ENCODE results near the gene AOAH. TPM values are rescaled to one million over a fixed set of nuclear protein-coding genes. Genes with fewer than 3 reads are reported as not detected.

The AOAH gene
- total and polyA plus RNA-seq, 2 of the 13 experiments (the other 11 are each of a cell fraction or from before 2014, with no cell fraction given) = not detected

- Histone ChIP-seq H3K4me1 (ENCODE audit: insufficient read depth, low read length) (no peaks in the 10 kb centered on the region), H3K27ac (ENCODE audit: extremely low read length, insufficient read depth, low read length) (no peak overlapping the region), H3K79me2 (ENCODE audit: insufficient read depth, low read length) (no peaks in the 10 kb centered on the region), H3K9ac (ENCODE audit: insufficient read depth, low read depth, low read length) (no peak overlapping the region), H2AFZ (ENCODE audit: low read length) (no peak overlapping the region), H3K4me3 (replicated peaks in 1 of 3; ENCODE audit: insufficient read depth in 1 of 3, low read depth in 2 of 3, low read length in 3 of 3) (no peak overlapping the region), H3K4me2 (ENCODE audit: low read depth, low read length) (no peak overlapping the region), H3K36me3 (replicated peaks in 1 of 2; ENCODE audit: control insufficient read depth in 1 of 2, insufficient read depth in 2 of 2, low read length in 2 of 2) (no peaks in the 10 kb centered on the region), H3K27me3 (ENCODE audit: control insufficient read depth in 1 of 2, insufficient read depth in 2 of 2, low read length in 2 of 2) (0 out of 5 replicates have a peak, but pooled peaks cover 0 to 4% of the 10 kb centered on the region in 2 experiments), H4K20me1 (ENCODE audit: insufficient read depth, low read length) (no peaks in the 10 kb centered on the region), H3K9me3 (ENCODE audit: low read length) (no peaks in the 10 kb centered on the region)
- intact Hi-C loops (cut with micrococcal nuclease; ENCODE audit: unreplicated experiment) (no loop called here), in situ Hi-C loops (cut with HindIII; ENCODE audit: extremely low pct_ligation_motif_present, low pct_unique_long_range_greater_than_20kb) (no loop called here)
- POLR2A ChIA-PET = no interaction called here
- no peak for DNase-seq (ENCODE audit: low spot score)
- CTCF ChIA-PET (ENCODE audit: low intra/inter-chr PET ratio, low total read pairs) = no interaction called here
- ATAC-seq = no peak
- TF ChIP-seq PRPF4 (IDR thresholded peaks at IDR 0.05; ENCODE audit: low read depth, low read length, poor library complexity, severe bottlenecking) (no peak), ARNT2 (CRISPR knock-in tag; IDR thresholded peaks at IDR 0.05; ENCODE audit: low read depth) (no peak), ZFP41 (CRISPR knock-in tag; IDR thresholded peaks at IDR 0.05; ENCODE audit: borderline replicate concordance) (no peak), ZSCAN31 (CRISPR knock-in tag; IDR thresholded peaks at IDR 0.05; ENCODE audit: low read depth) (no peak), PHF5A (CRISPR knock-in tag; IDR thresholded peaks at IDR 0.05; ENCODE audit: low read depth, unreplicated experiment) (no peak), ZNF775 (CRISPR knock-in tag; IDR thresholded peaks at IDR 0.05; ENCODE audit: borderline replicate concordance) (no peak), SYNCRIP (IDR thresholded peaks at IDR 0.05; ENCODE audit: insufficient read depth, low read depth, low read length) (no peak), HDAC6 (IDR thresholded peaks at IDR 0.05; ENCODE audit: low read depth, low read length) (no peak)
- 62% methylated on average over 5 of the region's 5 CpGs for WGBS (ENCODE audit: low lambda C conversion rate)
- no TSS peak for BruUV-seq (replicated peaks)
- FAIRE-seq = no peak
These were observed 12.3 kb downstream of the AOAH start for GRCh38 chr7:36712015-36712414.

- H3K4me3 ChIP-seq (replicated peaks in 1 of 3; ENCODE audit: insufficient read depth in 1 of 3, low read depth in 2 of 3, low read length in 3 of 3) = no peak overlapping the region
- no peak overlapping the region for H2AFZ ChIP-seq (ENCODE audit: low read length)
- no peaks in the 10 kb centered on the region for H3K9me3 ChIP-seq (ENCODE audit: low read length)
- no peaks in the 10 kb centered on the region for H4K20me1 ChIP-seq (ENCODE audit: insufficient read depth, low read length)
- H3K4me1 ChIP-seq (ENCODE audit: insufficient read depth, low read length) = no peaks in the 10 kb centered on the region
- no peak for ATAC-seq
- in situ Hi-C loops (cut with HindIII; ENCODE audit: extremely low pct_ligation_motif_present, low pct_unique_long_range_greater_than_20kb) (no loop called here), intact Hi-C loops (cut with micrococcal nuclease; ENCODE audit: unreplicated experiment) (no loop called here)
- H3K79me2 ChIP-seq (ENCODE audit: insufficient read depth, low read length) = no peaks in the 10 kb centered on the region
- FAIRE-seq = no peak
- no peak overlapping the region for H3K27ac ChIP-seq (ENCODE audit: extremely low read length, insufficient read depth, low read length)
- H3K36me3 ChIP-seq (replicated peaks in 1 of 2; ENCODE audit: control insufficient read depth in 1 of 2, insufficient read depth in 2 of 2, low read length in 2 of 2) = no peaks in the 10 kb centered on the region
- H3K27me3 ChIP-seq (ENCODE audit: control insufficient read depth in 1 of 2, insufficient read depth in 2 of 2, low read length in 2 of 2) = 0 out of 5 replicates have a peak, but pooled peaks cover 0 to 4% of the 10 kb centered on the region in 2 experiments
- ChIA-PET POLR2A (no interaction called here), CTCF (ENCODE audit: low intra/inter-chr PET ratio, low total read pairs) (no interaction called here)
- no peak overlapping the region for H3K4me2 ChIP-seq (ENCODE audit: low read depth, low read length)
- BruUV-seq (replicated peaks) = no TSS peak
- no peak overlapping the region for H3K9ac ChIP-seq (ENCODE audit: insufficient read depth, low read depth, low read length)
- WGBS (ENCODE audit: low lambda C conversion rate) = 0% methylated on average over 1 of the region's 1 CpG
- no peak for DNase-seq (ENCODE audit: low spot score)
- TF ChIP-seq CENPT (CRISPR knock-in tag; IDR thresholded peaks at IDR 0.05; ENCODE audit: low read depth) (no peak), ZNF503 (CRISPR knock-in tag; IDR thresholded peaks at IDR 0.05) (no peak), HMG20A (CRISPR knock-in tag; IDR thresholded peaks at IDR 0.05; ENCODE audit: borderline replicate concordance) (no peak), ZSCAN12 (CRISPR knock-in tag; IDR thresholded peaks at IDR 0.05) (no peak), JDP2 (CRISPR knock-in tag; IDR thresholded peaks at IDR 0.05; ENCODE audit: borderline replicate concordance) (no peak), ZNF530 (CRISPR knock-in tag; IDR thresholded peaks at IDR 0.05; ENCODE audit: low read depth) (no peak), HOXA5 (CRISPR knock-in tag; IDR thresholded peaks at IDR 0.05) (no peak)
These were observed 13.0 kb downstream of the AOAH start for GRCh38 chr7:36711256-36711655.

Data from HepG2 (cell line).